HG02884 (cell line): Measurements from ENCODE around the gene MMUT.
"Not testable (repeated sequence)": the region's sequence is repeated elsewhere in the genome, so short reads cannot be mapped to it uniquely, and the experiment has no call there.

Experiments
- ATAC-seq: cut with Tn5 transposase; IDR thresholded peaks from one replicate; pipeline ENCODE4 v1.9.1; 2021; ENCODE audit warnings: mild to moderate bottlenecking, moderate library complexity; ENCODE audit not compliant: unreplicated experiment

Gene MMUT

GRCh38 chr6:49430187-49430586, 32.9 kb downstream of the MMUT start:
- ATAC-seq, result no peak

DNA sequence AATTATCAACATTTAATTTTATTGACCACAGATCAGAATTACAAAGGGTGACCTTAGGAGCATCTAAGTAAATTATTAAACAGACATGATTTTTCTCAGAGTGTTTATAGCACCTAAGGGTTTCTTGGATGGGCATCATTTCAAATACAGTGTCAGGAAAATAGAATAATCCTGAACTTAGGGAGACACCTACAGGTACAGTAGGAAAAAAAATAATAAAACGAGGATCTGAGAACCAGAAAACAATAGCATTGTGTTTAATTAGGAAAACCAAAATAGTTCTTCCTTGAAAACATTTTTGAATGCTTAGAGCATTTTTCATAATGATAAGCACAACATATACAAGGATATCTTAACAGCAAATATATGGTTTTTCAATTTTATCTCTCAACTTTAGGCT, 39.2 kb downstream of the MMUT start:
- ATAC-seq, result no peak

GRCh38 chr6:49416195-49416594, 46.9 kb downstream of the MMUT start:
- ATAC-seq, result no peak

- ATAC-seq, result no peak
These were observed 47.7 kb downstream of the MMUT start for GRCh38 chr6:49415358-49415757.

- no peak for ATAC-seq
These were observed 52.5 kb downstream of the MMUT start for GRCh38 chr6:49410564-49410963.

DNA sequence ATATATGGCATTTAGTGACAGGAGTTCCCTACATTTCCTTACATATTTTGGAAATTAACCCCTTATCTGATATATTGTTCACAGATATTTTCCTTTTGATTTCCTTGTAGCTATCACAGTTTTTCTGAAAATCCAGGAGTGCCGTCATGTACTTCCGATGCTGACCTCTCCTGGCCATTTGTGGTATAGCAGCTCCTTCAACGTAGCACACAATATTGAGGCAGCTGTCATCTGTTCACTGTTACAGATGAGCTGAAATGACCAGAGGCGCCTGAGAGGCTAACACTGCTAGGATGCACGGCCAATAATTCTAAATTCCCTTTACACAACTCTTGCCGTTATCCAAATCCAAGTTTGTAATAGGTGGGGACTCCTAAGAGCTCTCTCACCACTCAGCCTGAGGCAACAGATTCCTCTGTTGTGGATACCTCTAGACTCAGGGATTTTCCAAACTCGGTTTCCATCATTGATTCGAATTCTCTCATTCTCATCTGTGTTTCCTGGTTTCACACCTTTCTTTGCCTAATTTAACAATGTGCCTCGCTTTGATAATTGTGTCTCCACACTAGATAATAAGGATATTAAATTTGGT, 53.0 kb downstream of the MMUT start:
- ATAC-seq, result peak; percentile 94

DNA sequence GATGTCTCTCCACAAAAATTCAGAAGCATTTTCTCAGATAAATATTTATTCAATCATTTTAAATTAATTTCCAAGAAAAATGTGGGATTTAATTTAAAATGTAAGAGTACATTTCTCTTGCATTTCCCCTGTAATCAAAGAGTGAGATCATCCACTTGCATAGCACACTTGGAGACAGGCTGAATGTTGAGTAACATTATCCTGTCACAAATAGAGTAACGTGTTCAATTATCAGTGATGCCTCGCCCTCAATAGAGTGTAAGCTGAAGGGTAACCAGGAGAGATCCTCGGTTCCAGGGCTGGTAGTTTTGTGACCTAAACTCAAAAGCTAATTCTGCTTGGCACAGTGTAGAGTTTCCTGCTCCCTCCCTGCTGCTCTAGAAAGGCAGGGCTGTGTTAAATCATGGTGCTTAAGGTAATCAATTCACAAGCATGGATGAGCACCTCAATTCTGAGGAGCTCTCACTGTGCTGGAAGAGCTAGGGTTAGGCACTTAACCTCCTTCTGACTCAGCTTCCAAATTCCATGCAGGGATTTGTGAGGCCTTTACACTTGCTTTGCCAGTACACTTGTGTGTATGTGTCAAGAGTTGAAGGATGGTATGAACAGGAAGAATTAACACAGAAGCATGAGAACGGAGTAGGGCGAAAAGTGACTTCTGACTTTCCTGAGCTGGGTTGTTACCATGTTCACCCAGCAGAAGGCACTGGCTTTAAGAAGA, 56.6 kb downstream of the MMUT start:
- no peak for ATAC-seq

- no peak for ATAC-seq
These were observed 62.0 kb downstream of the MMUT start for GRCh38 chr6:49401063-49401462.

DNA sequence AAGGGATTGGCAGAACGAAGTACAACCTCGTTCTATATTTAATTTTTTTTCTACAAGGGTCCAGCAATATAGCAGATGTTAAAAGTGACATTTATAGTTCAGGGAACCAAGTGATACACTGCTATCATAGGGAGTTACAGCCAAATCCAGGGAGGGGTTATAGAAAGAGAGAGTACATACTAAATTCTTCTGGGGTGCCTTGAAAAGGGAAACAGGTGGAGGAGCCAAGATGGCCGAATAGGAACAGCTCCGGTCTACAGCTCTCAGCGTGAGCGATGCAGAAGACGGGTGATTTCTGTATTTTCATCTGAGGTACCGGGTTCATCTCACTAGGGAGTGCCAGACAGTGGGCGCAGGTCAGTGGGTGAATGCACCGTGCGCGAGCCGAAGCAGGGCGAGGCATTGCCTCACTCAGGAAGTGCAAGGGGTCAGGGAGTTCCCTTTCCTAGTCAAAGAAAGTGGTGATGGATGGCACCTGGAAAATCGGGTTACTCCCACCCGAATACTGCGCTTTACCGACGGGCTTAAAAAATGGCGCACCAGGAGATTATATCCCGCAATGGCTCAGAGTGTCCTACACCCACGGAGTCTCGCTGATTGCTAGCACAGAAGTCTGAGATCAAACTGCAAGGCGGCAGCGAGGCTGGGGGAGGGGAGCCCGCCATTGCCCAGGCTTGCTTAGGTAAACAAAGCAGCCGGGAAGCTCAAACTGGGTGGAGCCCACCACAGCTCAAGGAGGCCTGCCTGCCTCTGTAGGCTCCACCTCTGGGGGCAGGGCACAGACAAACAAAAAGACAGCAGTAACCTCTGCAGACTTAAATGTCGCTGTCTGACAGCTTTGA, 76.2 kb downstream of the MMUT start:
- not testable (repeated sequence) for ATAC-seq

DNA sequence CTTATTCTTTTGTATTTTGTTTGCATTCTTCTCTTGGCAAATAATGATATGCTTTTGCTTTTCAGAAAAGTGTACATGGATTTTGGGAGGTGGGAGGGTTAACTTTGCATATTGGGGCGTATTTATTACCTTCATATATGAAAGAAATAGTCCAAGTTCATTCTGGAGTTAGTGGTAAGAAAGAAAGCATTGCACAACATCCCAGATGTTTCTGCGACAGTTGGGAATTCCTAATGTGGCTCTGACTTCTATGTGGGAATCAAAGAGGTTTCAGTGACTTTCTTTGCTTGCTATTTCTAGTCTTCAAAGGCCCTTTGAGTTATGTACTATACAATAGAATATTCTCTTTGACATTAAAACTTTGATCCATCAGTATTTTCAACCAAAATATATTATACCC, 78.1 kb downstream of the MMUT start:
- ATAC-seq, result no peak
